Measurements from ENCODE around the gene CD33.
"Not testable (repeated sequence)": the region's sequence is repeated elsewhere in the genome, so short reads cannot be mapped to it uniquely, and the experiment has no call there.

Gene CD33

DNA sequence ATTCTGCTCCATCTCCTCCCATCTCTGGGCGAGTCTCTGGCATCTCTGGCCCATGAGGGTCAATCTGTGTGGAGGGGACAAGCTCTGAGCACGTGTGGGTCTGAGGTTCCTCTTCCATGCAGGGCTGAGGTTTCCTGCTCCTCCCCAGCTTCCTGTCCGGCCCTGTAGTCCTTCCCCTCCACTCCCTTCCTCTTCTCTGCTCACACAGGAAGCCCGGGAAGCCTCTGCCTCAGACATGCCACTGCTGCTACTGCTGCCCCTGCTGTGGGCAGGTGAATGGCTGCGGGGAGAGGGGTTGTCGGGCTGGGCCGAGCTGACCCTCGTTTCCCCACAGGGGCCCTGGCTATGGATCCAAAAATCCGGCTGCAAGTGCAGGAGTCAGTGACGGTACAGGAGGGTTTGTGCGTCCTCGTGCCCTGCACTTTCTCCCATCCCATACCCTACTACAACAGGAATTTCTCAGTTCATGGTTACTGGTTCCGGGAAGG is 14.0 kb upstream of the CD33 start:
- not testable (repeated sequence) for DNase-seq

DNA sequence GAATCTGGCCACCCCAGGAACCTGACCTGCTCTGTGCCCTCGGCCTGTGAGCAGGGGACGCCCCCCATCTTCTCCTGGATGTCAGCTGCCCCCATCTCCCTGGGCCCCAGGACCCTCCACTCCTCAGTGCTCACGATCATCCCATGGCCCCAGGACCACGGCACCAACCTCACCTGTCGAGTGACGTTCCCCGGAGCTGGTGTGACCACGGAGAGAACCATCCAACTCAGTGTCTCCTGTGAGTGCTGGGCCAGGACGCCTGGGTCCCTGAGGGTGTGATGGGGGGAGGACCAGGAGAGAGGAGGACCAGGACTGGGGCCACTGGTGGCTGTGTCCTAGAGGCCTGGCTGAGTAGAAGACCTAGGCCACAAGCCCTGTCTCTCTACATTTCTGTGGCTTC is 13.0 kb upstream of the CD33 start:
- DNase-seq, result no peak

DNA sequence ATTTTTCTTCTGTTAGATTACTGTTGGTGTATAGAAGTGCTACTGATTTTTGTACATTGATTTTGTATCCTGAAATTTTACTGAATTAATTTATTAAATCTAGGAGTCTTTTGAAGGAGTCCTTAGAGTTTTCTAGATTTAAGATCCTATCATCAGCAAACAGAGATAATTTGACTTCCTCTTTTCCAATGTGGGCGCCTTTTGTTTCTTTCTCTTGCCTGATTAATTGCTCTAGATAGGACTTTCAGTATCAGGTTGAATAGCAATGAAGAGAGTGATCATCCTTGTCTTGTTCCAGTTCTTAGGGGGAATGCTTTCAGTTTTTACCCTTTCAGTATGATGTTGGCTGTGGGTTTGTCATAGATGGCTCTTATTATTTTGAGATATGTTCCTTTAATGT is 5.6 kb upstream of the CD33 start:
- no peak for DNase-seq

DNA sequence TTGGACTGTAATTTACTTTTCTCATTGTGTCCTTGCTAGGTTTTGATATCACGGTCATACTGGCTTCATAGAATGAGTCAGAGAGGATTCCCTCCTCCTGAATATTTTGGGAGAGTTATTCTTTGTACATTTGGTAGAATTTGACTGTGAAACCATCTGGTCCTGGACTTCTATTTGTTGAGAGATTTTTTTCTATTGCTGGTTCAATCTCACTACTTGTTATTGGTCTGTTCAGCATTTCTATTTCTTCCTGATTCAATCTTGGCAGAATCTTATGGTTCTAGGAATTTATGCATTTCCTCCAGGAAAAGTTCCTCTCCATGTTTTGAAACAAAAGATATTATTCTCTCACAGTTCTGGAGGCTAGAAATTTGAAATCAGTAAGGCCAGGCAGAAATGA is 4.9 kb upstream of the CD33 start:
- no peak for DNase-seq

DNA sequence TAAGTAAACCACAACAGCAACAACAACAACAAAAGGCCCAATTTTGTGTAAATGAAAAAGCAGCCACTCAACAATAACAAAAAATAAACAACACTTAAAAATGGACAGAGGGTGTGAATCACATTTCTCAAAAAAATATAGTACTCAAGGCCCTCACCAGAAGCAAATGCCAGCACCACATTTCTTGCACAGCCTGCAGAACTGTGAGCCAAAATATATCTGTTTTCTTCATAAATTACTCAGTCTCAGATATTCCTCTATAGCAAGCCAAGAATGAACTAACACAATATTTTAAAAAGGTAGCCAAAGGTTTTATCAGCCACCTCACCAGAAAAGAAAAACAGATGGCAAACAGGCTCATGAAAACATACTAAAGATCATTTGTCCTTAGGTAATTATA is 3.9 kb upstream of the CD33 start:
- DNase-seq, result no peak

DNA sequence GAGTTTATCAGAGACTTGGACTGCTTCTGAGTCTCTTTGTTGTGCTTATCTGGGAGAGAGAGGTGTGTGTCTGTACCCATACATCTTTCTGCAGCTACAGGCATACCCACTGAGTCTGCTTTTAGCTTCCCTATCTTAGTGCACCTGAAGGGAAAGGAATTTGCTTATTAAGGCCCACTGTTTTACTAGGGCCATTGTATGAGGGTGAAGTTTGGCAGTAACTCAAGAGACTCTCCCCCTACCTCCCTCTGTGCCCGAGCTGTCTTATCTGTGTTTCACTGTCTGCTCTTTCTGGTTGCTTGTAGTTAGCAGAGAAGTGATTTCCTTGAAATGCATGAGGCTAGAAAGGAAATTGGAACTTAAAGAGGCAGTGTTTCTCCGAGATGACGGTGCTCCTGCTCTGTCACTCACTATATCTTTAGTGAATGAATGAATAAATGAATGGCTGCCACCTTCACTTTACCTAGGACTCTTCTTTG is 678 bp upstream of the CD33 start:
- DNase-seq, result no peak

DNA sequence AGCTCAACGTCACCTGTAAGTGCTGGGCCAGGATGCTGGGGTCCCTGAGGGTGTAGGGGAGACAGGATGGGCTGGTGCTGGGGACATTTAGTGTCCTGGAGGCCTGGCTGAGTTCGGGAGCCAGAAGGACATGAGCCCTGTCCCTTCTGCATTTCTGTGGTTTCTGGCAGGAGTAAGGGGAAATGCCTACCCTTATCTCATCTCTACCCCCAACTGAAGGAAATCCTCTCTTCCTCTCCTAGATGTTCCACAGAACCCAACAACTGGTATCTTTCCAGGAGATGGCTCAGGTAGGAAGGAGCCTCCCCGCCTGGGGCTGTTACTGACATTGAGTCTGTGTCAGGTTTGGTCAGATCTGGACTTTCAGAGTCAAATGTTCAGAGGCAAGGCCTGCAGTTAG is 1.2 kb downstream of the CD33 start:
- no peak for DNase-seq

DNA sequence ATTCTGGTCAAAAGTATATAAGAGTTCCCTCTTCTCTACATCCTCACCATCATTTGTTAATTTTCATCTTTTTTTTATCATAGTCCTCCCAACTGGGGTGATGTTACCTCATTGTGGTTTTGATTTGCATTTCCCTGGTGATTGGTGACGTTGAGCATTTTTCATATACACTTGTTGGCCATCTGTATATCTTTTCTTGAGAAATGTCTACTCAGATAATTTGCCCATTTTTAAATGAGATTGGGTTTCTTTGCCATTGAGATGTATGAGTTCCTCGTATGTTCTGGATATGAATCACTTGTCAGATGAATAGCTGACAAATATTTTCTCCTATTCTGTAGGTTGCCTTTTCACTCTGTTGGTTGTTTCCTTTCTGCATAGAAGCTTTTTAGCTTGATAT is 2.4 kb downstream of the CD33 start:
- no peak for DNase-seq

DNA sequence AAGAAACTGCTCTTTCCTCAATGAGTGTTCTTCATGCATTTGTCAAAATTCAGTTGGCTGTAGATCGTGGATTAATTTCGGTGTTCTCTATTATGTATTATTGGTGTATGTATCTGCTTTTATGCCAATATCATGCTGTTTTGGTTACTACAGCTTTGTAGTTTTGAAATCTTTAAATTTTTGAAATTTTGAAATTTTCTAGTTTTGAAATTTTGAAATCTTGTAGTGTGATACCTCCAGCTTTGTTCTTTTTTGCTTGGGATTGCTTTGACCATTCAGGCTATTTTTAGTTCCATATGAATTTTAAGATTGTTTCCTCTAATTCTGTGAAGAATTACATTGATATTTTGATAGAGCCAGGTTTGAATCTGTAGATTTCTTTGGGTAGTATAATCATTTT is 3.1 kb downstream of the CD33 start:
- no peak for DNase-seq

DNA sequence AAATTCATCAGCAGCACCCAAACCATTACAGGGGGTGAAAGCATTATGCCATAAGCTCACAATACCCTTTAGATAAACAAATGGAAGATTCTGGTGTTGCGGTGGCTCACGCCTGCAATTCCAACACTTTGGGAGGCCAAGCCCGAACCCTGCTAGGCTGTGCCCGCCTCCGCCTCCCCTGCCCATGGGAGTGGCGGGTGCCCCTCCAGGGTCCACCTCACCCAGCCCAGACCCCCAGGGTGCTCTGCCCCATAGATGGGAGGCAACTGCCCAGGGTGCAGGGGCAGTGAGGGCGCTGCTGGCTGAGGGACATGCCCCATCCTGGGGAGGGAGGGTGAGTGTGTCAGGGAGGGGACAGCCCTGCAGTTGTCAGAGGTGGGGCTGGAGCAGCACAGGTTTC is 16.0 kb downstream of the CD33 start:
- DNase-seq, result no peak

DNA sequence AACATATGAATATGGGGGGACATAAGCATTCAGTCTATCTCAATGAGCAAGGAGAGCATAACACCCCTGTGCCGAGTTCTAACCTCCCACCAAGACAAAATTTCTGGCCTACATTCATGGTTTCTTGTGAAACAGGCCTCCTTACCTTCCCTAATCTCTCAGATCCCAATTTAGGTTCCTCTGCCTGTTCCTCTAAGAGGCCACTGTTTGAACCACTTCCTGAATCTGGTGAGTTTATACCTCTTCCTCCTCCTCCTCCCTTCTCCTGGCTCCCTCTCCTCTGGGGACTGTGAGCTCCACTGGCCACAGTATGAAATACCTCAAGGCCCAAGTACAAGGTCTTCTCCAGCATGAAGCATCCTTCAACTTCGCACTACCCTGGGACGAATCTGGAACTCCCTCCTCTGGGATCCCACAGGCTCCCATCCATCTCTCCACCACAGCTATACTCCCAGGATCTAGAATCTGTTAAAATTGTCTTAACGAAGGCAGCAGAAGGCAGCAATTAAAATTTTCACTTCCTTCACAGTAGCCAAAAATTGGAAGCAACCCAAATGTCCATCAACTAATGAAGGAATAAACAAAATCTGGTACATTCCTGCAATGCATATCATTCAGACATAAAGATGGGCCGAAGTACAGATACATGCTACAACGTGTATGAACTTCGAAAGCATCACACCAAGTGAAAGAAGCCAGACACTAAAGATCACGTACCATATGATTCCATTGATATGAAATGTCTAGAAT is 18.2 kb downstream of the CD33 start:
- no peak for DNase-seq

DNA sequence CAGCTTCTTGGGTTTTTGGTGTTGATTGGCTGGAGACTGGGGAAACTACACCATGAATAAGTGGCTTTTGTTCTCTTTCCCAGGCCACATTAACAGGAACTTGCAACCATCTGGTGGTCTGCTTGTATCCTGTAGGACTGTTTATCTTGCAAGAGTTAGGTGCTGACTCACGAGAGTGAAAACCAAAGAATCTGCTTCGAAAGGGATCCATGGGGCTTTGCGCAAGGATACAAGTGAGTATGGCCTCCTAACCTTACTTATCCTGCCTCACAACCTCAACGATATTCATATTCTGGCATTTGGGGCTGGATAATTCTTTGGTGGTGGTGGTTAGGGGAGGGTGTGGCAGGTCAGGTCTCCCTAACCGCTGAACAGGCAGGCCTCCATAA is 21.3 kb downstream of the CD33 start:
- DNase-seq, result no peak

DNA sequence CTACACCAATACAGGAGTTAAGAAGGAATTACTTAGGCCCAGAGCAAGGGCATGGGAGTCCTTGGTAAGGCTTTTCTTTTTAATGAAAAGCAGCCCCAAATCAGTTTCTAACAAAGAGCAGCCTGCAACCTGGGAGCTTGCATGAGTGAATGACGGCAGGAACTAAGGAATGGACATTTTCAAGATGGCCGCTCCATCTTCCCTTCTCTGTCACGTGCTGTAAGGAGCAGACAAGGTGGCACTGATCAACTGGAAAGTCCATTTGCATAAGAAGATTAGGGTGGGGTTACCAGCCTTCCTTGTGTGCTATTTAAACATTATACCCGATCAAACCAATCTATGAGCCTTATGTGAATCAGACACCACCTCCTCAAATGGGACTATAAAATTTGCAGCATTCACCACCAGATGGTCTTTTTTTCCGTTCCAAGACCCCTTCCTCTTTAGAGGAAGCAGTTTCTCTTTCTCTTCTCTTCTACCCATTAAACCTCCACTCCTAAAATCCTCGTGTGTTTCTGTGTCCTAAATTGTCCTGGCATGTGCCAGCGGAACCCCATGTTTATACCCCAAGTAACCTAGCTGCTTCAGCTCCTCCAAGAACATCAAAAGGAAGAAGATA is 23.2 kb downstream of the CD33 start:
- no peak for DNase-seq

DNA sequence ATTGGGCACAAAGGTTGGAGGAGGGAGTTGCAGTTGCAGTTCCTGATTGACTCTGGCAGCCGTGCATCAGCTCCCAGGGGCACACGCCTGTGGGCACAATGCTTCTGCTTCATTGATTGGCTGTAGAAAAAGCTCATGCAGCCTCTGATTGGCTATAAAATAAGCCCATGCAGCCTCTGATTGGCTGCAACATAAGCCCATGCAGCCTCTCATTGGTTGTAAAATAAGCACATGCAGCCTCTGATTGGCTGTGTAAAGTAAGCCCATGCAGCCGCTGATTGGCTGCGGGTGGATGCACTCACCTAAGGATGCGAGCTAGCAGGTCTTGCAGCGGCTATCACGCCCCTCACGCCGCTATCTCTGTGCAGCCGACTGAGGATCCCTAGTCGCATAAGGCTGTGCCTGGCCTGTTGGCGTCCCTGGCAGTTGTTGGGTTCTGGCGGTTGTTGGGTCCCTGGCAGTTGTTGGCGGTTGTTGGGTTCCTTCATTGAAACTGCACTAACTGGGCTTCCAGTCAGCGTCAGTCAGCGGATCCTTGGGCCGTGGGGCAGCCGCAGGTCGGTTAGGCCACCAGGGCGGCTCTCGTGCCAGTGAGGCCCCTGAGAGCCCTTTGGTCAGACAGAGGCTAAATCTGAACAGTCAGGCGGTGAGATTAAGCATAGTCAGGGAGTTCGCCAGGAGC is 26.0 kb downstream of the CD33 start, which contains the start of gene SIGLECL1:
Gene SIGLECL1 (plus strand): TSS at position 295 of the 682 bp plus-strand sequence. CDS start 12,993 bp downstream, outside the sequence.
- DNase-seq, result no peak

DNA sequence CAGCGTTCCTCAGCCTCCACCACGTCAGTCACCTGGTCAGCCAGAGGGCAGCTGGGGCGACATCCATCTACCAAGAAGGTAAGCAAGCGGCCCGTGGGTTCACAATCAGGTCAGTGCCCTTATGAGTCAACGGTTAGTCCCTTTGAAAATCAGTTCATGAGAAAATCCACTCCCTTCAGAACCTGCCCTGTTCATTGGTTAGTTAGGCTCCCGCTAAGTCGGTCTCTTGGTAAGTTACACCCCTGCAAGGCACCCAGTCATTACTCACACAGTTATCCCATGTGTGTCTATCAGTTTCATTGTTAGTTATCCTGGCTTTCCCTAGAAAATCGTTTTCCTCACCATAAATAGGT is 26.6 kb downstream of the CD33 start:
- DNase-seq, result no peak

DNA sequence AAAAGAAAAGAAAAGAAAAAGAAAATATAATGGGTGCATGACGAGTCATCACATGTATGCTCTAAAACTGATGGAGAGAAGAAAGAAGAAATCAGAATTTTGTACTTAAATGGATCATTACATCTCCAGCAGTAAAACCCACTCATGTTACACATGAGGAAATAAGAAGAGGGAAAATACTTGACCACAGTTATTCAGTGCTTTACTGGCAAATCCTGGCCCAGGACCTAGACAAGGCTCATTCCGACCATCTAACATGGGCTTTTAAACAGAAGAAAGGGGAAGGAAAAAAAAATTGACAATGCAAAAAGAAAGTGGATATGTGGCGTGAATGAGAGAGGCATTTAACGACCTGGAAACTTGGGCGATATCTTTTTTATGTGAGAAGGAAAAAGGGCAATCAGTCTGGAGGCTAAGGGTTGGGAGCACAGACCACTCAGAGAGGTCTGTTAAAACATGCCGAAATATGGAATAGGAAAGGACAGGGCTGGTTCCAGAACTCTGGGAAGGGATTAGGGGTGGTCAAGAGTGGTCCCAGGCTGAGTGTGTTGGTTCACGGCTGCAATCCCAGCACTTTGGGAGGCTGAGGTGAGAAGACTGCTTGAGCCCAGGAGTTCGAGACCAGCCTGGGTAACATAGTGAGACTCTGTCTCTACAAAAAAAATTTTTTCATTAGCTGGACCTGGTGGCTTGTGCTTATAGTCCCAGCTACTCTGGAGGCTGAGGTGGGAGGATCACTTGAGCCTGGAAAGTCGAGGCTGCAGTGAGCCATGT is 27.6 kb downstream of the CD33 start:
- no peak for DNase-seq

DNA sequence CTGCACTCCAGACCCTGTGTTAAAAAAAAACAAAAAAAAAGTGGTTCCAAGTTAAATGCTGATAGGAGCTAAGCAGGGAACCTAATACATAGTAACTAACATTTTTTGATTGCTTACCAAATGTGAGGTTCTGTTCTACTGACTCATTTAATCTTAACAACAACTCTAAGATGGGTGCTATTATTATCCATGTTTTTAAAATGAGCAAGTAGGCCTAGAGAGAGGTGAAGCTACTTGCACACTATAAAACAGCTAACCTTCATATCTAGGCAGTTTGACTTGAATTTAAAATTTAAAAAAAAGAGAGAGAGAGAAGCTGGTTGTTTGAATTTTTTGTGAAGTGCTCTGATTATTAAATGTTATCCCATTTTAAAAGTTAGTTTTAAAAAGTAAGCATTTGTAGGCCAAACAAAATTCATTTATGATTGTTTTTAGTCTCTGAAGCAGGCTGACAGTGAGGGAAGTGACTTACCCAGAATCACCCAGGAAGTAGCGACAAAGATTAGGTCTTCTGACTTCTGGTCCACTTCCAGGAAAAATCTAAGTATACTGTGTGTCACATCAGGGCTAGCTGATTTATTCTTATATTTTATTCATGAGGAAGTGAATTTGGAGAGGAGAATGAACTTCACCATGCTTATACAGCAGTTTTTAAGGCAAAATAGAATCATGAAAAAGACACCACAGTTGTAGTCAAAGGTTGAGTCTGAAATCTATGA is 28.4 kb downstream of the CD33 start:
- no peak for DNase-seq

DNA sequence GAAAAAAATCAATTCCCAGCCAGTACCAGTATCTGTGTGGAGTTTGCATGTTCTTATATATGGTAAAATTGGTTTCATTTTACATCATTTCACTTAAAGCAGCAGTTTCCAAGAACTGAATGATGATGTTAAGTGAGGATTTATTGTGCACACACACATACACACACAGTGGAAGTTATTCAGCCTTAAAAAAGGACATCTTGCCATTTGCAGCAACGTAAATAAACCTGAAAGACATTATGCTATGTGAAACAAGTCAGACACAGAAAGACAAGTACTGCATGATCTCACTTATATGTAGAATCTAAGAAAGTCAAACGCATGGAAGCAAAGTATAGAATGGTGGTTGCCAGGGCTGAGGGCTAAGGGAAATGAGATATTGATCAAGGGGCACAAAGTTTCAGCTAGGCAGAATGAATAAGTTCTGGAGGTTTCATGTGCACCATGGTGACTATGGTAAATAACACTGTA is 31.3 kb downstream of the CD33 start:
- no peak for DNase-seq

DNA sequence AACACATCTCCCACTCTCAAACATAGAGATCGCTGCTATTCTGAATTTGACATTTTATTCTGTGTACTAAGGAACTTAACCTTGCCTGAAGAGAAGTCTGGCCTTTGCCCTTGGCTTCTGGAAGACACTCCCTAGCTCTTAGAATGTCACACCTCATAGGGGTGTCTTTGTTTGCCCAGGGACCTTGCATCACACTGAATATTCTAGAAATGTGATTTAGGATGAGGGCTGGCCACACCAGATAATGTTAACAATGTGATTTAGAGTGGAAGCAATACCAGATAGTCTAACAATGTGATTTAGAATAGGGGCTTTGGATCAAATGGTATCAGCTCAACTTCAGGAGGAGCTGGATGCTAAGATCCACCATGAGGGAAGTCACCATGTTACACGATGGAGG is 32.6 kb downstream of the CD33 start:
- DNase-seq, result no peak

DNA sequence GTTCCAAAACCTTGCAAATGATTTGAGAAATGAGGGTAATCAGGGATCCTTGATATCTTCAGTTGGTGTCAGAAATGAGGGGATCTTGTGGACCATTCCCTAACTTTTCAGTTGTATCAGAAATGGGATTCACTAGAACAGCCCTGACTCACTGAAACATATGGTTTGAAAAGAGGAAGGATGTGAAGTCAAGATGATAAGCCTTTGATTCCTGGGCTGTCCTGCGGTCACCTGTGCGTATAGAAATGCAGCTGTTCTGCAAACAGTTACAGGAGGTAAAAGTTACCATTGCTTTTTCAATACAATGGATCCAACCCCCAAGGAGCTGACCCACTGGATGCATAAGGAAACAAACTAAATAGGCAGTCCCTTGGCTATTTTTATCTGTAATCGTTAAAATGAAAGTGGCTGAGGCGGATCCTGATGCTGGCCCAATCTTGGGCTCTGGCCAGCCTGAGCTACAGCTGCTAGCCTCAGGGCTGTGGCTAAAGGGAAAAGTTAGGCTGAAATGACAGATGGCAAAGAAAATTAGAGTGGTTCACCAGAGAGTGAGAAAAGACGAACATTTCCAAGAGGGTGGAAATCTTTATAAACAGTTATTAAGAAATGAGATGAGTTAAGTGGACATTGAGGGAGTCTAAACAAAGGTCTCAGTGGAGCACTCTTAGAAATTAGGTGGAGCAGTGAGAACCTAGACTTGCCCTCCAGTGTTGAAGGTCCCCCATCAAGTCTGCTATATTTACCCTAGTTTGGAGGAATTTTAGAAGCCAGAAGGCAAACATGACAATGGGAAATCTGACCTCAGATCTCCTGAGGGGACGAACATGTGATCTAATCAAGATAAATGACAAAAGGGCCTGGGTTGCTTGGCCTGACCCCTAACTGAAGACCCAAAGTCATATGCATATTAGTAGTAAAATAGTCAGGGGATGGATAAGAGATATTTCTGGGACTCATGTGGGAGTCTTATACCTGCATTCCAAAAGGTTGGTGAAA is 33.6 kb downstream of the CD33 start:
- DNase-seq, result no peak
